Sigmoid colon (tissue), 7 donors: ENCODE measurements around the gene ACCSL. TPM values are rescaled to one million over a fixed set of nuclear protein-coding genes. Genes with fewer than 3 reads are reported as not detected.

Experiments used
- DNase-seq: peaks from one replicate; pipeline ENCODE4 v3.0.0-alpha.2; 2019
- H3K27ac ChIP-seq, 4 donors: fragments of 200-600 bp; sonication (generic); one replicate each; pipeline ENCODE4 v1.5.1; 2016 to 2019; ENCODE audit warnings: mild to moderate bottlenecking in 1 of 4
- H3K27me3 ChIP-seq, 3 donors: fragments of 200-600 bp; sonication (generic); one replicate each; pipeline ENCODE4 v1.5.1; 2019; ENCODE audit warnings: mild to moderate bottlenecking in 1 of 3
- H3K36me3 ChIP-seq, 4 donors: fragments of 200-600 bp; sonication (generic); one replicate each; pipeline ENCODE4 v1.5.1; 2016 to 2019
- H3K4me1 ChIP-seq, 4 donors: fragments of 200-600 bp; sonication (generic); one replicate each; pipeline ENCODE4 v1.5.1; 2017 to 2019
- H3K4me3 ChIP-seq, 4 donors: fragments of 200-600 bp; sonication (generic); one replicate each; pipeline ENCODE4 v1.5.1; 2017 to 2019; ENCODE audit warnings: mild to moderate bottlenecking in 2 of 4, moderate library complexity in 1 of 4
- H3K9me3 ChIP-seq, 4 donors: fragments of 200-600 bp in 3 of 4; sonication (generic) in 3 of 4; one replicate each; pipeline versions ENCODE4 v1.5.1 to v1.6.1; 2013 to 2019
- EP300 ChIP-seq, 4 donors: sonication (generic); formaldehyde crosslinking; IDR thresholded peaks; one replicate each; pipeline ENCODE4 v1.6.1; 2017; ENCODE audit warnings: antibody characterized with exemption in 4 of 4
- POLR2A ChIP-seq, 2 donors: fragments of 450-650 bp; IDR thresholded peaks; one replicate each; pipeline ENCODE4 v1.6.1; 2016; ENCODE audit warnings: antibody characterized with exemption in 2 of 2, mild to moderate bottlenecking in 2 of 2, moderate library complexity in 2 of 2
- POLR2AphosphoS5 ChIP-seq, 4 donors: sonication (generic); formaldehyde crosslinking; IDR thresholded peaks; one replicate each; pipeline ENCODE4 v1.6.1; 2017; ENCODE audit warnings: antibody characterized with exemption in 4 of 4
- WGBS, 2 donors: extraction: QIAGEN DNeasy Blood & Tissue Kit; methylation state at CpG; one replicate each; pipeline ENCODE4 v1.1.7; 2013; 5-methylcytosine and 5-hydroxymethylcytosine counted together
- intact Hi-C: fragments of 100-400 bp; cut with DNase I; formaldehyde crosslinking; loops from one replicate; pipeline ENCODE4 v1.15.1; 2023
- polyA plus RNA-seq, 3 donors: library from polyadenylated mRNA; stranded (reverse); fragments of 200-250 nt; gene quantifications; one replicate each; pipeline ENCODE4 v1.2.3, GENCODE V29; 2013
- total RNA-seq, 4 donors: library from RNA; depleted of rRNA; stranded (reverse); fragments of >200 nt; gene quantifications; one replicate each; pipeline ENCODE4 v1.1.0, GENCODE V29; 2016
- TF ChIP-seq, protein P1 (sequence below), 4 experiments: fragments of 450-650 bp in 3 of 4; fragments of 200-600 bp in 1 of 4; IDR thresholded peaks; one replicate each; pipeline ENCODE4 v1.5.1; 2016 to 2019; ENCODE audit warnings: antibody characterized with exemption in 4 of 4, mild to moderate bottlenecking in 3 of 4, moderate library complexity in 2 of 4
- donor health status: healthy with polysubstance abuse.
- donor health status: Bipolar disorder and iron deficiency.
- donor health status: healthy.

The ACCSL gene
- total and polyA plus RNA-seq, 7 donors = 0.27 TPM; not detected in 6

DNA sequence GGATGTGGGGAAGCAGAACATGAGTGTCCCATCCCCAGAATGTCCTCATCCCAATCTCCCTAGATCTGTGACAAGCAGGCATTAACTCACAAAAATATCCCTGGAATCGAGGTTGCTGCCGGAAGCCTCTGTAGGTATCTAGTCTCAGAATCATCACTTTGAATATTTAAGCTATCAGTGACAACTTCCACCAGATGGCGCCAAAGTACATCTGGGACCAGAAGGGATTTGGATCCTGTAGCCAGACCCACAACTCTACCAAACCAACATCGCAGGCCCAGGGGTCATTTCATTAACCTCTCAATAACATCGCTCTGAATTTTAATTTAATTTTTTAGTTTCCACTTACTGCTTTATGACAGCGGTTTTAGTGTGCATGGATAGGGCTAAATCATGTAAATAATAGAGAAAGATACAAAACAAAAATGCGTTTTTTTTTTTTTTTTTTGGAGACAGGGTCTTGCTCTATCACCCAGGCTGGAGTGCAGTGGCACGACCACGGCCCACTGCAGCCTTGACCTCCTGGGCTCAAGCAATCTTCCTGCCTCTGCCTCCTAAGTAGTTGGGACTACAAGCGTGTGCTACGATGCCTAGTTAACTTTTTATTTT lies 46.6 kb downstream of the ACCSL start:
- intact Hi-C loops = loop anchor here (1.0 to 10.0 kb wide), 4 partner anchors 190 to 820 kb away; no protein-coding TSS in a partner anchor
- Histone ChIP-seq H3K4me1 (peaks cover 0 to 21% (median 14%) of the 10 kb centered on the region in 4 donors), H3K4me3 (no peak overlapping the region), H3K27me3 (no peaks in the 10 kb centered on the region), H3K9me3 (no peaks in the 10 kb centered on the region), H3K36me3 (peaks cover 0 to under 1% (median 0%) of the 10 kb centered on the region in 4 donors), H3K27ac (no peak overlapping the region)
- WGBS, 2 donors = 26 to 31% methylated on average over 11 of the region's 11 CpGs
- peak; percentile 91 for DNase-seq
- TF ChIP-seq EP300 (IDR thresholded peaks at IDR 0.05) (no peak), POLR2A (IDR thresholded peaks at IDR 0.05) (no peak), POLR2AphosphoS5 (IDR thresholded peaks at IDR 0.05) (no peak)
- TF ChIP-seq, protein P1, sequence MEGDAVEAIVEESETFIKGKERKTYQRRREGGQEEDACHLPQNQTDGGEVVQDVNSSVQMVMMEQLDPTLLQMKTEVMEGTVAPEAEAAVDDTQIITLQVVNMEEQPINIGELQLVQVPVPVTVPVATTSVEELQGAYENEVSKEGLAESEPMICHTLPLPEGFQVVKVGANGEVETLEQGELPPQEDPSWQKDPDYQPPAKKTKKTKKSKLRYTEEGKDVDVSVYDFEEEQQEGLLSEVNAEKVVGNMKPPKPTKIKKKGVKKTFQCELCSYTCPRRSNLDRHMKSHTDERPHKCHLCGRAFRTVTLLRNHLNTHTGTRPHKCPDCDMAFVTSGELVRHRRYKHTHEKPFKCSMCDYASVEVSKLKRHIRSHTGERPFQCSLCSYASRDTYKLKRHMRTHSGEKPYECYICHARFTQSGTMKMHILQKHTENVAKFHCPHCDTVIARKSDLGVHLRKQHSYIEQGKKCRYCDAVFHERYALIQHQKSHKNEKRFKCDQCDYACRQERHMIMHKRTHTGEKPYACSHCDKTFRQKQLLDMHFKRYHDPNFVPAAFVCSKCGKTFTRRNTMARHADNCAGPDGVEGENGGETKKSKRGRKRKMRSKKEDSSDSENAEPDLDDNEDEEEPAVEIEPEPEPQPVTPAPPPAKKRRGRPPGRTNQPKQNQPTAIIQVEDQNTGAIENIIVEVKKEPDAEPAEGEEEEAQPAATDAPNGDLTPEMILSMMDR (IDR thresholded peaks at IDR 0.05) = peak; percentile 39 to 73 (median 40)

DNA sequence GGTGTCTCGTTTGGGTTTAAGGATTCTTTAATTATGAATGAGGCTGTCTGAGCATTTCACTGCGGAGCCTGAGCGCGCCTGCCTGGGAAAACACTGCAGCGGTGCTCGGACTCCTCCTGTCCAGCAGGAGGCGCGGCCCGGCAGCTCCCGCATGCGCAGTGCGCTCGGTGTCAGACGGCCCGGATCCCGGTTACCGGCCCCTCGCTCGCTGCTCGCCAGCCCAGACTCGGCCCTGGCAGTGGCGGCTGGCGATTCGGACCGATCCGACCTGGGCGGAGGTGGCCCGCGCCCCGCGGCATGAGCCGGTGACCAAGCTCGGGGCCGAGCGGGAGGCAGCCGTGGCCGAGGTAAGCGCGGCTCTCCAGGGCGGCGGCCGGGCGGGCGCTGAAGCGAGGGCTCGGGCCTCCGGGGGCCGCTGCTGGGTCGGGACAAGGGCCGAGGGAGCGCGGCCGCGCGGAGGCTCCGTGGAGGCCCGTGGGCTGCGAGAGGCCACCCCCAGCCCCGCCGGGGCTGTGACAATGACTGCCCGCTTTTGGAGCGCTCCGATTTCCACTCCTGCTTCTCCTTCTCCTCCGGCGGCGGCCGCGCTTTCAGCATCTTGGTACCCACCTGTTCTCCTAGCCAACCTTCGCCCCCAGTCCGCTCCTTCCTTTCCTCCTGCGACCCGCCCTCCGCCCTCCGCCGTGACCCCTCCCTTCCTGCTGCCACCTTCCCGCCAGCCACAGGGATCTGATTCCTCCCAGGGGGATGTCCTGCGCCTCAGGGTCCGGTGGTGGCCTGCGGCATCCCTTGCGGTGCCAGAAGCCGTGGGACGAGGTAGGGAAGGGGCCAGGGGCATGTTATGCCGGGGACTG lies 48.0 kb downstream of the ACCSL start, which contains the start of gene EXT2:
Gene EXT2 (plus strand): TSS at position 173 of the 854 bp plus-strand sequence. CDS start 12,035 bp downstream, outside the sequence.
- Histone ChIP-seq H3K27ac (peak within 1 kb of the TSS; percentile 76 to 83 (median 80)), H3K4me3 (peak within 1 kb of the TSS; percentile 61 to 93 (median 70)), H3K4me1 (peaks cover 0 to 21% (median 14%) of the 10 kb centered on the region in 4 donors), H3K27me3 (no peaks in the 10 kb centered on the region), H3K36me3 (peaks cover 0 to 6% (median 0%) of the 10 kb centered on the region in 4 donors), H3K9me3 (no peaks in the 10 kb centered on the region)
- WGBS, 2 donors = 0 to 1% methylated on average over 83 of the region's 83 CpGs
- peak; percentile 94 for DNase-seq
- TF ChIP-seq, protein P1 (IDR thresholded peaks at IDR 0.05) = peak; percentile 64 to 91 (median 80)
- TF ChIP-seq EP300 (IDR thresholded peaks at IDR 0.05) (no peak), POLR2AphosphoS5 (IDR thresholded peaks at IDR 0.05) (peak; percentile 25 to 79 (median 70)), POLR2A (IDR thresholded peaks at IDR 0.05) (no peak)
- intact Hi-C loops = loop anchor here (10.0 kb wide), 3 partner anchors 189 to 819 kb away; no protein-coding TSS in a partner anchor

DNA sequence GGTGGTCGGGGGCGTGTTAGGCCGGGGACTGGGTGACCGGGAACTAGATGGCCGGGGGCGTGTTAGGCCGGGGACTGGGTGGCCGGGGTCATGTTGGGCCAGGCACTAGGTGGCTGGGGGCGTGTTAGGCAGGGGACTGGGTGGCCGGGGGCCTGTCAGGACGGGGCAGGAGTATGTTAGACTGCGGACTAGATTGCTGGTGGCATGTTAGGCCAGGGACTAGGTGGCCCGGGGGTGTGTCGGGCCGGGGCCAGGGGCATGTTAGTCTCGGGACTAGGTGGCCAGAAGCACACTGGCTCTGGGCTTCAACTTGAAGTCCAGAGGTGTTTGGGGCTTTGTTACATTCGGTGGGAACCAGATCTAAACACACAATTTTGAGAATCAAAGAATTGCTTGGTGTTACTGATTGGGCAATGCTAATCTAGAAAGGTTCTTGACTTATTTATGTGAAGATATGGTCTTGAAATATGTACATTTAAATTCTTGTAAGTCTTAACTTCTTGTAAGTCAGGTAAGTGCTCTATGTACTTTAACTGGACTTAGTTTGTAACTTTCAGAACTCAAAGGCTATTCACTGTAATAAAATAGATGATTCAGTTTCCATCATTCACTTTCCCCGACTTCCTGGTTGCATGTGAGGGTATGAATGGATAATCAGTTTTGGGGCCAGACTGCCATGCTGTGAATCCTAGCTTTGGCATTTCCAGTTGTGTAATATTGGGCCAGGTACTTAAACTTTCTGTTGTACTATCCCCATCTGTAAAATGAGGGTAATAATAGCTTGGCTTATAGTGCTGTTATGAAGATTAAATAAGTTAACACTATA lies 48.8 kb downstream of the ACCSL start:
- Histone ChIP-seq H3K9me3 (no peaks in the 10 kb centered on the region), H3K4me1 (peaks cover 0 to 21% (median 14%) of the 10 kb centered on the region in 4 donors), H3K27me3 (no peaks in the 10 kb centered on the region), H3K36me3 (peaks cover 0 to 6% (median 0%) of the 10 kb centered on the region in 4 donors), H3K27ac (peak overlapping the region in 2 of 4 donors; percentile 76 to 81), H3K4me3 (peak overlapping the region; percentile 61 to 93 (median 70))
- TF ChIP-seq POLR2AphosphoS5 (IDR thresholded peaks at IDR 0.05) (no peak), EP300 (IDR thresholded peaks at IDR 0.05) (no peak), POLR2A (IDR thresholded peaks at IDR 0.05) (no peak)
- TF ChIP-seq, protein P1 (IDR thresholded peaks at IDR 0.05) = no peak
- intact Hi-C loops = loop anchor here (10.0 kb wide), 3 partner anchors 188 to 818 kb away; no protein-coding TSS in a partner anchor
- WGBS, 2 donors = 5 to 14% methylated on average over 18 of the region's 18 CpGs
- no peak for DNase-seq

DNA sequence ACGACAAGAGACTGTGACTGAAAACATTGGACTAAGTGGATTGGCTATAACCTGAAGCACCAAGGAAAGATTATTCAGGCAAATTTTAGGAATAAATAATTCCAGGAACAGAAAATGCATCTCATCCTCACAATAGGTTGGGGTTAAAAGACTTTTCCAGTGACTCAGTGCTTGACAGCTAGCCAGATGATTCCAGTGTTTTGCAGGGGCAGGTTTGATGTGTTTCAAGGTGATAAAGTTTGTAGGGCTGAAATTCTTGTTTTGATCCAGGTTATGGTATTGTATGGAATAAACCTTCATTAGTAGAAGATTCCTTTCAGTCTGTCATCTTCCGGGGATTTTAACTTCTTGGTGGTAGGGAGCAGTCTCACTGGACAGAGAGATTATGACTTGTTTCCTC lies 50.0 kb downstream of the ACCSL start:
- intact Hi-C loops = loop anchor here (10.0 kb wide), 3 partner anchors 187 to 817 kb away; no protein-coding TSS in a partner anchor
- H3K4me1 ChIP-seq = peaks cover 0 to 21% (median 14%) of the 10 kb centered on the region in 4 donors
- TF ChIP-seq POLR2AphosphoS5 (IDR thresholded peaks at IDR 0.05) (no peak), POLR2A (IDR thresholded peaks at IDR 0.05) (no peak), EP300 (IDR thresholded peaks at IDR 0.05) (no peak)
- TF ChIP-seq, protein P1 (IDR thresholded peaks at IDR 0.05) = no peak

More for the DNA sequence above, 50.0 kb downstream of the ACCSL start:
- WGBS, 2 donors = 88 to 95% methylated on average over 2 of the region's 2 CpGs
- H3K36me3 ChIP-seq = peaks cover 0 to 6% (median 0%) of the 10 kb centered on the region in 4 donors
- no peak for DNase-seq
- H3K9me3 ChIP-seq = no peaks in the 10 kb centered on the region
- H3K4me3 ChIP-seq = no peak overlapping the region
- H3K27me3 ChIP-seq = no peaks in the 10 kb centered on the region
- H3K27ac ChIP-seq = no peak overlapping the region
